Stomach (tissue), 19 donors: ENCODE data around the gene CYP1A2. TPM values are rescaled to one million over a fixed set of nuclear protein-coding genes. Genes with fewer than 3 reads are reported as not detected.

ENCODE experiments used
- DNase-seq, 2 donors: peaks; one replicate each; pipeline versions ENCODE4 v3.0.0 to v3.0.0-alpha.2; 2013 to 2019
- H3K27ac ChIP-seq, 5 donors: fragments of 200-600 bp in 4 of 5; sonication (generic) in 4 of 5; one replicate each; pipeline ENCODE4 v1.5.1; 2013 to 2019; ENCODE audit warnings: mild to moderate bottlenecking in 1 of 5, moderate library complexity in 1 of 5
- H3K27me3 ChIP-seq, 3 donors: fragments of 200-600 bp; sonication (generic); one replicate each; pipeline ENCODE4 v1.5.1; 2017 to 2019; ENCODE audit warnings: mixed run types in 1 of 3
- H3K36me3 ChIP-seq, 4 donors: fragments of 200-600 bp; sonication (generic); 1 replicate in 3 of 4; 2 replicates in 1 of 4; pipeline ENCODE4 v1.5.1; 2016 to 2019
- H3K4me1 ChIP-seq, 4 donors: fragments of 200-600 bp; sonication (generic); one replicate each; pipeline ENCODE4 v1.5.1; 2016 to 2019
- H3K4me3 ChIP-seq, 4 donors: fragments of 200-600 bp; sonication (generic) in 3 of 4; one replicate each; pipeline ENCODE4 v1.5.1; 2016 to 2019; ENCODE audit warnings: mild to moderate bottlenecking in 1 of 4
- H3K9me3 ChIP-seq, 4 donors: fragments of 200-600 bp; sonication (generic); one replicate each; pipeline ENCODE4 v1.5.1; 2016 to 2019
- EP300 ChIP-seq: sonication (generic); formaldehyde crosslinking; IDR thresholded peaks from one replicate; pipeline ENCODE4 v1.6.1; 2017; ENCODE audit warnings: antibody characterized with exemption
- POLR2A ChIP-seq, 4 donors: fragments of 450-650 bp; IDR thresholded peaks; one replicate each; pipeline ENCODE4 v1.6.1; 2016; ENCODE audit warnings: antibody characterized with exemption in 4 of 4, control low read depth in 2 of 4, mild to moderate bottlenecking in 1 of 4, moderate library complexity in 1 of 4
- POLR2AphosphoS5 ChIP-seq, 3 donors: sonication (generic); formaldehyde crosslinking; IDR thresholded peaks; one replicate each; pipeline ENCODE4 v1.6.1; 2016; ENCODE audit warnings: antibody characterized with exemption in 3 of 3
- WGBS, 5 donors: extraction: QIAGEN DNeasy Blood & Tissue Kit in 3 of 5; methylation state at CpG; one replicate each; pipeline versions ENCODE4 v1.1.5 to v1.1.7; 2013 to 2018; 5-methylcytosine and 5-hydroxymethylcytosine counted together
- intact Hi-C: fragments of 100-400 bp; cut with DNase I; formaldehyde crosslinking; loops from one replicate; pipeline ENCODE4 v1.15.1; 2023; ENCODE audit warnings: low total_unique reads
- long read RNA-seq, 10 donors: transcript quantifications; one replicate each; lab custom pipeline, GENCODE V29; 2026
- polyA plus RNA-seq, 3 donors: library from polyadenylated mRNA; stranded (reverse); fragments of 200-250 nt; gene quantifications; one replicate each; pipeline ENCODE4 v1.2.3, GENCODE V29; 2013
- total RNA-seq, 5 donors: library from RNA; depleted of rRNA; stranded (reverse); fragments of >200 nt; gene quantifications; one replicate each; pipeline versions ENCODE4 v1.1.0 to v1.2.3, GENCODE V29; 2014 to 2016
- TF ChIP-seq, protein P1 (sequence below), 7 experiments: fragments of 450-650 bp in 4 of 7; fragments of 200-600 bp in 3 of 7; sonication (generic) in 3 of 7; IDR thresholded peaks; one replicate each; pipeline ENCODE4 v1.5.1; 2016 to 2019; ENCODE audit warnings: antibody characterized with exemption in 7 of 7, control low read depth in 2 of 7, mild to moderate bottlenecking in 1 of 7
- donor health status: healthy with polysubstance abuse.
- donor health status: Bipolar disorder and iron deficiency.
- donor health status: healthy.

Gene CYP1A2, protein sequence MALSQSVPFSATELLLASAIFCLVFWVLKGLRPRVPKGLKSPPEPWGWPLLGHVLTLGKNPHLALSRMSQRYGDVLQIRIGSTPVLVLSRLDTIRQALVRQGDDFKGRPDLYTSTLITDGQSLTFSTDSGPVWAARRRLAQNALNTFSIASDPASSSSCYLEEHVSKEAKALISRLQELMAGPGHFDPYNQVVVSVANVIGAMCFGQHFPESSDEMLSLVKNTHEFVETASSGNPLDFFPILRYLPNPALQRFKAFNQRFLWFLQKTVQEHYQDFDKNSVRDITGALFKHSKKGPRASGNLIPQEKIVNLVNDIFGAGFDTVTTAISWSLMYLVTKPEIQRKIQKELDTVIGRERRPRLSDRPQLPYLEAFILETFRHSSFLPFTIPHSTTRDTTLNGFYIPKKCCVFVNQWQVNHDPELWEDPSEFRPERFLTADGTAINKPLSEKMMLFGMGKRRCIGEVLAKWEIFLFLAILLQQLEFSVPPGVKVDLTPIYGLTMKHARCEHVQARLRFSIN
- total RNA-seq (not detected), polyA plus RNA-seq (not detected)
- long read RNA-seq, donor 1 = 0 reads
- long read RNA-seq, donor 2 = 0 reads
- long read RNA-seq, donor 3 = 0 reads
- long read RNA-seq, donor 4 = 0 reads
- long read RNA-seq, donor 5 = 0 reads
- long read RNA-seq, donor 6 = 0 reads
- long read RNA-seq, donor 7 = 0 reads
- long read RNA-seq, donor 8 = 0 reads
- long read RNA-seq, donor 9 = 0 reads
- long read RNA-seq, donor 10 = 0 reads

DNA sequence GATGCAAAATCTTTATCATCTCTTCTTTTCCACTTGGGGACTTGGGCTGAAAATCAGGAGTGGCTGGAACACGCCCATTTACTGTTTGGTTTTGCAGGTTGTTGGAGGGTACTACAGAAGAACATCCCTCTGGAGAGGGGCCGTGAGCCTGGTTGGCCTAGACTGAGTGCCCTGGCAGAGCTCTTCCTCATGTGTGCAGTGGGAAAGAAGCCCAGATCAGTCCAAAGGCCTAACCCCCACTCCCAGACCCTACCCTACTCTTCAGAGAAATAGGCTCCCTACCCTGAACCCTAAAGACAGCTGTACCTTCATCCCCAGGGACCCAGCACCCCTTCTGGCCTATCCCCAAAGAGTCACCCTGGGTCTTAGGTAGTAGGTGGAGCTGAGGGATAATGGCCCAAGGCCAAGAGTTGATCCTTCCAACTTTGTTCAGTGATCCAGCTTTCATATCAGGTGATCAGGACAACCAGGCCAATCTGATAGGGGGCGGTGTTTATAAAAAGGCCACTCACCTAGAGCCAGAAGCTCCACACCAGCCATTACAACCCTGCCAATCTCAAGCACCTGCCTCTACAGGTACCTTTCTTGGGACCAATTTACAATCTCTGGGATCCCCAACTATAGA lies at the start of gene CYP1A2:
CYP1A2 (plus strand) TSS at position 524 of the 625 bp plus-strand sequence. CDS start 894 bp downstream, outside the sequence.
- no peak for DNase-seq
- Histone ChIP-seq H3K27ac (no peak within 1 kb of the TSS), H3K36me3 (no peaks in the 10 kb centered on the region), H3K27me3 (no peaks in the 10 kb centered on the region), H3K4me1 (no peaks in the 10 kb centered on the region), H3K4me3 (no peak within 1 kb of the TSS), H3K9me3 (no peaks in the 10 kb centered on the region)
- 53 to 76% (median 58%) methylated on average over 3 of the region's 3 CpGs for whole genome bisulfite sequencing, 5 donors
- intact Hi-C loops = no loop called here
- TF ChIP-seq EP300 (no peak), POLR2AphosphoS5 (IDR thresholded peaks at IDR 0.05) (no peak), POLR2A (IDR thresholded peaks at IDR 0.05) (no peak)
- TF ChIP-seq, protein P1, sequence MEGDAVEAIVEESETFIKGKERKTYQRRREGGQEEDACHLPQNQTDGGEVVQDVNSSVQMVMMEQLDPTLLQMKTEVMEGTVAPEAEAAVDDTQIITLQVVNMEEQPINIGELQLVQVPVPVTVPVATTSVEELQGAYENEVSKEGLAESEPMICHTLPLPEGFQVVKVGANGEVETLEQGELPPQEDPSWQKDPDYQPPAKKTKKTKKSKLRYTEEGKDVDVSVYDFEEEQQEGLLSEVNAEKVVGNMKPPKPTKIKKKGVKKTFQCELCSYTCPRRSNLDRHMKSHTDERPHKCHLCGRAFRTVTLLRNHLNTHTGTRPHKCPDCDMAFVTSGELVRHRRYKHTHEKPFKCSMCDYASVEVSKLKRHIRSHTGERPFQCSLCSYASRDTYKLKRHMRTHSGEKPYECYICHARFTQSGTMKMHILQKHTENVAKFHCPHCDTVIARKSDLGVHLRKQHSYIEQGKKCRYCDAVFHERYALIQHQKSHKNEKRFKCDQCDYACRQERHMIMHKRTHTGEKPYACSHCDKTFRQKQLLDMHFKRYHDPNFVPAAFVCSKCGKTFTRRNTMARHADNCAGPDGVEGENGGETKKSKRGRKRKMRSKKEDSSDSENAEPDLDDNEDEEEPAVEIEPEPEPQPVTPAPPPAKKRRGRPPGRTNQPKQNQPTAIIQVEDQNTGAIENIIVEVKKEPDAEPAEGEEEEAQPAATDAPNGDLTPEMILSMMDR (IDR thresholded peaks at IDR 0.05) = no peak

DNA sequence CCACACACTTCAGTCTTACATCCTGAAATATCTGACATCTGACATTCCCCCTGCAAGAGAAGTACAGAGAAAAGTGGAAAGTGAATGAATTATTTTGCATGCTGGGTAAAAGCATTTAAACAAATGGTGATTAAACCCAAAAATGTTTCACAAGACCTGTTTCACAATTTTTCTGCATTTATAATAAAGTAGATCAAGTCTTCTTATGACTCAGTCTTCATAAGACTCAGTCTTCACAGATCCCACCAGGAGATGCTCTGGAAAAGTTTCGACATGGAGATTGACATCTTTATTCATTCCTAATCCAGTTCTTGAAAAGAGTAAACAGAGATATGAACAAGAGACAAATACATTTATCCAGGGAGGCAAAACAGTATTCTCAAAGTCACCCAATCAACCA lies 39.6 kb upstream of the CYP1A2 start:
- TF ChIP-seq, protein P1 (IDR thresholded peaks at IDR 0.05) = no peak
- no peak for TF ChIP-seq EP300
- no peak for TF ChIP-seq POLR2AphosphoS5 (IDR thresholded peaks at IDR 0.05)
- no peak for TF ChIP-seq POLR2A (IDR thresholded peaks at IDR 0.05)
- Histone ChIP-seq H3K27me3 (peaks cover 0 to 21% (median 3%) of the 10 kb centered on the region in 3 donors), H3K27ac (no peak overlapping the region), H3K4me3 (no peak overlapping the region), H3K9me3 (no peaks in the 10 kb centered on the region), H3K36me3 (no peaks in the 10 kb centered on the region), H3K4me1 (no peaks in the 10 kb centered on the region)
- no peak for DNase-seq
- 10 to 46% (median 36%) methylated on average over 1 of the region's 1 CpG for WGBS, 5 donors
- intact Hi-C loops = no loop called here

DNA sequence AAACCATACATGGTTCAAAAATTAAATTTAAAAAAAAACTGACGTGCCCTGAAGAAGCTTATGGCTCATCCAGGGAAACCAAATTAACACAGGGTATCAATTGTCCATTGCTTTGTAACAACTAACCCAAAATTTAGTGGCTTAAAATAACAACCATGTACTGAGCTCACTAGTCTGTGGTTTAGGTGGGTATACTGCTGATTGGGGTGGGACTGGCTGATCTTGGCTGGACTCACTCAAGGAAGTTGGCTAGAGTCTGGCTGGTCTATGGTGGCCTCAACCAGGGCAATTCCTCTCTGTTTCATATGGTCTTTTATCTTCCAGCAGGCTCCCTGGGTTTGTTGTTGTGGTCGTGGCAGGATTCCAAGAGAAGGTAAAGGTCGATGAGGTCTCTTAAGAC lies 38.8 kb upstream of the CYP1A2 start:
- TF ChIP-seq, protein P1 (IDR thresholded peaks at IDR 0.05) = no peak
- TF ChIP-seq POLR2A (IDR thresholded peaks at IDR 0.05) (no peak), POLR2AphosphoS5 (IDR thresholded peaks at IDR 0.05) (no peak), EP300 (no peak)
- Histone ChIP-seq H3K4me1 (no peaks in the 10 kb centered on the region), H3K27me3 (peaks cover 0 to 21% (median 3%) of the 10 kb centered on the region in 3 donors), H3K36me3 (no peaks in the 10 kb centered on the region), H3K27ac (no peak overlapping the region), H3K4me3 (no peak overlapping the region), H3K9me3 (no peaks in the 10 kb centered on the region)
- no peak for DNase-seq
- 50 to 67% (median 58%) methylated on average over 3 of the region's 3 CpGs for WGBS, 5 donors
- intact Hi-C loops = no loop called here

DNA sequence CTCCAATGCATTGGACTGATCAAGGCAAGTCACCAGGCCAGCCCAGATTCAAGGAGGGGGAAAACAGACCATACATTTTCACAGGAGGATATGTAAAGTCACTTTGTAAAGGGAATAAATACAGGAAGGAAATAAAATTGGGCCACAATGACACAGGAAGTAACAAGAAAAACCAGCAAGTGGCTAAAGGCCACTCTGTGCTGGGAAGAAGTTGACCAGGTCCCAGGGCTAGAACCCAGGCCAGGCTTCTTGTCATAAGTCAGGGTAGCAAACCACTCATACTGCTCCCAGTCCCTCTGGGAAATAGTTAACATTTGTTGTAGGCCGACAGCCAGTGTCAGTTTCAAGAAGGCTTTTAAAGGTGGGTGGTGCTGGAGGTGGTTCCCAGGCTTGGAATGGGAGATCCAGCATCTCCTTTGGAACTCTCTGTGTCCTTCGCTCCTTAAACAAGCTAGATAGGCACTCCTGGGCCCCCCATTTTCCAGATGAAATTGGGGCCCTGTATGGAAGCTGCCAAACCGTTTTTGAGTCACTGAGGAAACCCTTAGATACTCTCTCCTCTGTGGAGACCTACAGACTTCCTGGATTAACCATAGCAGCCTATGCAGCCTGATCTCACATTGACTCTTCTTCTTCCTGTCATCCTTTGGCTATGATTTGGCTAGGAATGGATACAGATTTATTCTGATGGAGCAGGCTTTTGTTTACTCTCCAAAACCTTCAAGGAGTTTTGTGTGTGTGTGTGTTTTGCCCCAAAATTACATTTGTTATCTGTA lies 38.1 kb upstream of the CYP1A2 start:
- 53 to 63% (median 57%) methylated on average over 3 of the region's 3 CpGs for WGBS, 5 donors
- intact Hi-C loops = no loop called here
- no peaks in the 10 kb centered on the region for H3K4me1 ChIP-seq
- H3K4me3 ChIP-seq = no peak overlapping the region
- no peak for DNase-seq
- H3K27me3 ChIP-seq = peaks cover 0 to 21% (median 3%) of the 10 kb centered on the region in 3 donors
- no peak overlapping the region for H3K27ac ChIP-seq
- H3K36me3 ChIP-seq = no peaks in the 10 kb centered on the region
- no peaks in the 10 kb centered on the region for H3K9me3 ChIP-seq
- no peak for TF ChIP-seq POLR2A (IDR thresholded peaks at IDR 0.05)
- TF ChIP-seq EP300 = no peak
